Panc1 (cell line): ENCODE results near the gene NPFF. TPM values are rescaled to one million over a fixed set of nuclear protein-coding genes. Genes with fewer than 3 reads are reported as not detected.

Experiments
- ATAC-seq: fragments of 200-7000 bp; cut with Tn5 transposase; 2 replicates; pipeline ENCODE4 v1.9.1; 2020; ENCODE audit warnings: mild to moderate bottlenecking, moderate library complexity
- BruUV-seq: library from RNA; stranded (reverse); fragments of 400-500 nt; replicated peaks from 2 replicates; lab custom pipeline; 2021; lab: Mats Ljungman, UMichigan
- CTCF ChIA-PET: fragments of 300-600 bp; sonication (Branson Sonifier 250); formaldehyde crosslinking; loops from one replicate; lab custom pipeline; 2022; ENCODE audit warnings: antibody characterized with exemption; lab: Charles Lee
- POLR2A ChIA-PET: fragments of 300-600 bp; sonication (Branson Sonifier 250); formaldehyde crosslinking; loops from one replicate; lab custom pipeline; 2022; ENCODE audit warnings: antibody characterized with exemption; lab: Charles Lee
- DNase-seq: peaks from one replicate; pipeline ENCODE4 v3.0.0-alpha.2; 2010; ENCODE audit warnings: low read depth, low spot score
- H3K27ac ChIP-seq: 2 replicates; pipeline ENCODE4 v1.5.1; 2011; ENCODE audit warnings: mild to moderate bottlenecking, low read length, inconsistent platforms
- H3K27me3 ChIP-seq: fragments of 200-500 bp; sonication (Bioruptor generic); 2 replicates; pipeline ENCODE4 v1.6.0; 2014; ENCODE audit warnings: low read length, inconsistent platforms; ENCODE audit not compliant: control insufficient read depth, insufficient read depth
- H3K36me3 ChIP-seq: fragments of 200-500 bp; sonication (Bioruptor generic); 2 replicates; pipeline ENCODE4 v1.5.1; 2014; ENCODE audit warnings: inconsistent platforms, mild to moderate bottlenecking, low read length, moderate library complexity; ENCODE audit not compliant: control insufficient read depth, insufficient read depth
- H3K4me1 ChIP-seq: 2 replicates; pipeline ENCODE4 v1.5.1; 2011; ENCODE audit warnings: inconsistent platforms, mild to moderate bottlenecking, low read length, moderate library complexity; ENCODE audit not compliant: control insufficient read depth, insufficient read depth
- H3K4me3 ChIP-seq, 2 experiments: 2 replicates each; pipeline ENCODE4 v1.5.1; 2011 to 2012; ENCODE audit warnings: low read depth in 2 of 2, low read length in 2 of 2, mild to moderate bottlenecking in 2 of 2, inconsistent platforms in 1 of 2, moderate library complexity in 1 of 2
- H3K9me3 ChIP-seq: fragments of 200-500 bp; sonication (Bioruptor generic); 2 replicates; pipeline ENCODE4 v1.5.1; 2014; ENCODE audit warnings: low read depth, mild to moderate bottlenecking, inconsistent platforms, low read length, moderate library complexity; ENCODE audit not compliant: control insufficient read depth, insufficient read depth
- CTCF ChIP-seq: fragments of 450-650 bp; IDR thresholded peaks from 2 replicates; pipeline ENCODE4 v1.5.1; 2017; ENCODE audit warnings: mild to moderate bottlenecking
- POLR2AphosphoS5 ChIP-seq: IDR thresholded peaks from 2 replicates; pipeline ENCODE4 v1.6.1; 2012; ENCODE audit warnings: mild to moderate bottlenecking, low read depth, low read length, moderate library complexity
- REST ChIP-seq, 2 experiments: IDR thresholded peaks; 2 replicates each; pipeline ENCODE4 v1.6.1; 2011 to 2012; ENCODE audit warnings: low read depth in 2 of 2, control low read depth in 1 of 2, low read length in 1 of 2, mild to moderate bottlenecking in 1 of 2, moderate library complexity in 1 of 2; ENCODE audit not compliant: insufficient read depth in 1 of 2
- SIN3A ChIP-seq: IDR thresholded peaks from 2 replicates; pipeline ENCODE4 v1.6.1; 2012; ENCODE audit warnings: low read depth, mild to moderate bottlenecking, low read length, moderate library complexity, borderline replicate concordance; ENCODE audit not compliant: insufficient read depth
- TCF7L2 ChIP-seq: IDR thresholded peaks from 2 replicates; pipeline ENCODE4 v1.6.1; 2011; ENCODE audit warnings: mild to moderate bottlenecking, low read depth, low read length, inconsistent platforms
- in situ Hi-C: cut with HindIII; loops from 2 replicates; pipeline ENCODE4 v1.10.0; 2016; ENCODE audit warnings: low sequenced_read_pairs, low pct_unique_long_range_greater_than_20kb
- intact Hi-C: fragments of 100-400 bp; cut with micrococcal nuclease; formaldehyde crosslinking; loops from one replicate; pipeline ENCODE4 v1.10.0; 2022; ENCODE audit not compliant: unreplicated experiment
- total RNA-seq: library from RNA; stranded (reverse); gene quantifications from one replicate; pipeline ENCODE4 v1.2.1, GENCODE V29; 2021; ENCODE audit not compliant: unreplicated experiment

The NPFF gene
- total RNA-seq, 1 experiment from 2014 or later = not detected

- no peaks in the 10 kb centered on the region for H3K9me3 ChIP-seq
- DNase-seq (no peak), ATAC-seq (no peak)
- intact Hi-C loops (no loop called here), in situ Hi-C loops (no loop called here)
- ChIA-PET POLR2A (no interaction called here), CTCF (no interaction called here)
- BruUV-seq = no TSS peak
- H3K4me1 ChIP-seq = peaks cover 6% of the 10 kb centered on the region
- TF ChIP-seq SIN3A = no peak
- TF ChIP-seq POLR2AphosphoS5 = no peak
- no peak for TF ChIP-seq TCF7L2
- TF ChIP-seq CTCF = no peak
- no peak for TF ChIP-seq REST (IDR thresholded peaks at IDR 0.05; ENCODE audit: insufficient read depth in 1 of 2, low read depth in 2 of 2, low read length in 1 of 2)
- no peak overlapping the region for H3K27ac ChIP-seq
- peaks cover 83% of the 10 kb centered on the region for H3K36me3 ChIP-seq
- no peak overlapping the region for H3K4me3 ChIP-seq
- no peaks in the 10 kb centered on the region for H3K27me3 ChIP-seq
These were observed 46.2 kb downstream of the NPFF start for GRCh38 chr12:53461059-53461458.

GRCh38 chr12:53459097-53459496, 48.2 kb downstream of the NPFF start:
- no peak for DNase-seq
- peaks cover 19% of the 10 kb centered on the region for H3K4me1 ChIP-seq
- no peak overlapping the region for H3K4me3 ChIP-seq
- TF ChIP-seq POLR2AphosphoS5 = peak; percentile 31; the same call in 1 of the 2 replicates
- no peak for TF ChIP-seq SIN3A
- ChIA-PET CTCF (interaction anchor here (0.6 kb wide), 1 partner anchor 15 kb away, joined by 5 read pairs; no protein-coding TSS in a partner anchor), POLR2A (no interaction called here)
- H3K27ac ChIP-seq = 0 out of 2 replicates have a peak overlapping the region, but pooled peaks have one; percentile 7
- BruUV-seq = no TSS peak
- H3K9me3 ChIP-seq = no peaks in the 10 kb centered on the region
- ATAC-seq = no peak
- in situ Hi-C loops (no loop called here), intact Hi-C loops (no loop called here)
- H3K27me3 ChIP-seq = no peaks in the 10 kb centered on the region
- peaks cover 83% of the 10 kb centered on the region for H3K36me3 ChIP-seq

Other genes starting within 250 kb of the NPFF start
- 54.6 TPM for gene ESPL1, start 239.2 kb downstream of the NPFF start, total RNA-seq
- 340 TPM for gene PFDN5, start 211.9 kb downstream of the NPFF start, total RNA-seq
- gene MYG1, start 207.8 kb downstream of the NPFF start, total RNA-seq = 77.4 TPM
- 77.7 TPM for gene AAAS, start 185.9 kb downstream of the NPFF start, total RNA-seq
- not detected for gene SP7, start 171.1 kb downstream of the NPFF start, total RNA-seq
- 81.0 TPM for gene SP1, start 127.3 kb downstream of the NPFF start, total RNA-seq
- 0.13 TPM for gene AMHR2, start 83.6 kb downstream of the NPFF start, total RNA-seq
- 454 TPM for gene PRR13, start 65.8 kb downstream of the NPFF start, total RNA-seq
- 836 TPM for gene PCBP2, start 55.4 kb downstream of the NPFF start, total RNA-seq
- 32.2 TPM for gene MAP3K12, start 8.0 kb downstream of the NPFF start, total RNA-seq
- 67.3 TPM for gene TARBP2, start 6.2 kb downstream of the NPFF start, total RNA-seq
- 29.5 TPM for gene ATF7, start 118.9 kb upstream of the NPFF start, total RNA-seq
- 290 TPM for gene ATP5MC2, start 168.6 kb upstream of the NPFF start, total RNA-seq
- gene CALCOCO1, start 220.0 kb upstream of the NPFF start, total RNA-seq = 48.0 TPM
- not detected for gene CISTR, start 244.5 kb upstream of the NPFF start, total RNA-seq